HCT116 (cell line): Measurements from ENCODE around the gene LTBR. TPM values are rescaled to one million over a fixed set of nuclear protein-coding genes. Genes with fewer than 3 reads are reported as not detected.

Experiments used
- ATAC-seq: fragments of 200-7000 bp; cut with Tn5 transposase; 2 replicates; pipeline ENCODE4 v1.9.1; 2020; ENCODE audit warnings: mild to moderate bottlenecking, moderate library complexity
- BruUV-seq: library from RNA; stranded (reverse); fragments of 400-500 nt; replicated peaks from 2 replicates; lab custom pipeline; 2021; lab: Mats Ljungman, UMichigan
- CTCF ChIA-PET: fragments of 300-600 bp; sonication (Branson Sonifier 250); formaldehyde crosslinking; loops from one replicate; lab custom pipeline; 2021; ENCODE audit warnings: antibody characterized with exemption; lab: Charles Lee
- POLR2A ChIA-PET: fragments of 300-600, 350-600 bp; sonication (Branson Sonifier 250); formaldehyde crosslinking; loops from one replicate; lab custom pipeline; 2021; ENCODE audit warnings: antibody characterized with exemption; lab: Charles Lee
- RAD21 ChIA-PET, 2 experiments: fragments of 300-600 bp; sonication (Branson Sonifier 250); formaldehyde crosslinking; loops; one replicate each; lab custom pipeline; 2023; ENCODE audit warnings: low total read pairs in 2 of 2; ENCODE audit not compliant: uncharacterized antibody in 2 of 2, unreplicated experiment in 2 of 2, low non-redundant PET in 1 of 2; lab: Charles Lee
- DNase-seq: peaks from one replicate; pipeline ENCODE4 v3.0.0-alpha.2; 2010; ENCODE audit warnings: low read depth, low spot score
- H2AFZ ChIP-seq: fragments of 200-600 bp; shearing (Covaris generic), sonication (generic); 2 replicates; pipeline ENCODE4 v1.6.1; 2017; ENCODE audit warnings: low read depth, mixed run types, mixed read lengths, antibody characterized with exemption, low read length; ENCODE audit not compliant: poor library complexity, severe bottlenecking
- H3K27ac ChIP-seq: 2 replicates; pipeline ENCODE4 v1.5.1; 2012; ENCODE audit warnings: low read depth, low read length
- H3K27me3 ChIP-seq: fragments of 200-600 bp; sonication (generic); 2 replicates; pipeline ENCODE4 v1.6.1; 2016; ENCODE audit warnings: mixed run types, low read length, mixed read lengths; ENCODE audit not compliant: insufficient read depth
- H3K36me3 ChIP-seq, 2 experiments: fragments of 200-500 bp in 1 of 2; fragments of 200-600 bp in 1 of 2; sonication (Bioruptor generic) in 1 of 2; sonication (generic) in 1 of 2; 2 replicates each; pipeline versions ENCODE4 v1.5.1 to v1.6.1; 2014 to 2016; ENCODE audit warnings: low read length in 2 of 2, inconsistent platforms in 1 of 2, mixed read lengths in 1 of 2, mixed run types in 1 of 2; ENCODE audit not compliant: insufficient read depth in 2 of 2, control insufficient read depth in 1 of 2
- H3K4me1 ChIP-seq, 2 experiments: fragments of 200-600 bp in 1 of 2; sonication (generic) in 1 of 2; 2 replicates each; pipeline versions ENCODE4 v1.5.1 to v1.6.1; 2012 to 2017; ENCODE audit warnings: low read length in 2 of 2, inconsistent platforms in 1 of 2, mild to moderate bottlenecking in 1 of 2, mixed read lengths in 1 of 2, mixed run types in 1 of 2, moderate library complexity in 1 of 2; ENCODE audit not compliant: insufficient read depth in 2 of 2, control insufficient read depth in 1 of 2
- H3K4me2 ChIP-seq: fragments of 200-600 bp; sonication (generic); 2 replicates; pipeline ENCODE4 v1.6.1; 2017; ENCODE audit warnings: mixed run types, low read length, mixed read lengths
- H3K4me3 ChIP-seq, 2 experiments: fragments of 200-600 bp in 1 of 2; sonication (generic) in 1 of 2; replicated peaks in 1 of 2; 2 replicates each; pipeline ENCODE4 v1.5.1; 2011 to 2016; ENCODE audit warnings: low read length in 2 of 2, control low read depth in 1 of 2, low read depth in 1 of 2, mild to moderate bottlenecking in 1 of 2, mixed read lengths in 1 of 2, mixed run types in 1 of 2
- H3K79me2 ChIP-seq: fragments of 200-600 bp; sonication (generic); 2 replicates; pipeline ENCODE4 v1.6.1; 2017; ENCODE audit warnings: mild to moderate bottlenecking, mixed run types, low read length, moderate library complexity, mixed read lengths; ENCODE audit not compliant: insufficient read depth
- H3K9ac ChIP-seq: fragments of 200-600 bp; sonication (generic); 2 replicates; pipeline ENCODE4 v1.6.1; 2016; ENCODE audit warnings: low read length, mixed read lengths
- H3K9me2 ChIP-seq: fragments of 200-600 bp; sonication (generic), shearing (Covaris generic); 2 replicates; pipeline ENCODE4 v1.6.1; 2017; ENCODE audit warnings: mixed run types, mild to moderate bottlenecking, moderate library complexity; ENCODE audit not compliant: insufficient read depth
- H3K9me3 ChIP-seq, 2 experiments: fragments of 200-500 bp in 1 of 2; fragments of 200-600 bp in 1 of 2; sonication (Bioruptor generic) in 1 of 2; sonication (generic) in 1 of 2; 2 replicates each; pipeline ENCODE4 v1.6.1; 2014 to 2017; ENCODE audit warnings: low read length in 2 of 2, mixed read lengths in 2 of 2, inconsistent platforms in 1 of 2, low read depth in 1 of 2, mild to moderate bottlenecking in 1 of 2, mixed run types in 1 of 2, moderate library complexity in 1 of 2; ENCODE audit not compliant: control insufficient read depth in 1 of 2, insufficient read depth in 1 of 2
- H4K20me1 ChIP-seq: fragments of 200-600 bp; sonication (generic), shearing (Covaris generic); 2 replicates; pipeline ENCODE4 v1.6.1; 2017; ENCODE audit warnings: mixed run types, mild to moderate bottlenecking, moderate library complexity; ENCODE audit not compliant: insufficient read depth
- CBX3 ChIP-seq: IDR thresholded peaks from 2 replicates; pipeline ENCODE4 v1.6.1; 2012; ENCODE audit warnings: low read depth
- CEBPB ChIP-seq: IDR thresholded peaks from 2 replicates; pipeline ENCODE4 v1.6.1; 2012; ENCODE audit warnings: low read depth
- EZH2 ChIP-seq: fragments of 200-600 bp; sonication (generic); IDR thresholded peaks from 2 replicates; pipeline ENCODE4 v1.6.1; 2017; ENCODE audit warnings: antibody characterized with exemption, mixed run types
- EZH2phosphoT487 ChIP-seq: fragments of 200-600 bp; IDR thresholded peaks from 2 replicates; pipeline ENCODE4 v1.6.1; 2018; ENCODE audit warnings: antibody characterized with exemption, borderline replicate concordance
- JUND ChIP-seq: IDR thresholded peaks from 2 replicates; pipeline ENCODE4 v1.6.1; 2012
- POLR2A ChIP-seq: IDR thresholded peaks from 2 replicates; pipeline ENCODE4 v1.7.0; 2011; ENCODE audit warnings: borderline replicate concordance; ENCODE audit not compliant: insufficient read depth, insufficient read length; ENCODE audit errors: extremely low read depth
- POLR2AphosphoS5 ChIP-seq: IDR thresholded peaks from 2 replicates; pipeline ENCODE4 v1.6.1; 2011; ENCODE audit warnings: mild to moderate bottlenecking, low read depth, low read length, moderate library complexity
- RAD21 ChIP-seq: IDR thresholded peaks from 2 replicates; pipeline ENCODE4 v1.6.1; 2012; ENCODE audit warnings: low read depth, mild to moderate bottlenecking
- SP1 ChIP-seq: IDR thresholded peaks from 2 replicates; pipeline ENCODE4 v1.6.1; 2012; ENCODE audit warnings: low read depth
- SRF ChIP-seq: IDR thresholded peaks from 2 replicates; pipeline ENCODE4 v1.6.1; 2012; ENCODE audit warnings: low read depth
- TCF7L2 ChIP-seq: IDR thresholded peaks from 2 replicates; pipeline ENCODE4 v1.7.0; 2011; ENCODE audit warnings: borderline replicate concordance, inconsistent platforms; ENCODE audit not compliant: insufficient read depth, insufficient read length; ENCODE audit errors: extremely low read depth
- YY1 ChIP-seq: IDR thresholded peaks from 2 replicates; pipeline ENCODE4 v1.6.1; 2011; ENCODE audit warnings: low read length, low read depth, moderate library complexity, mild to moderate bottlenecking; ENCODE audit not compliant: insufficient replicate concordance; ENCODE audit errors: extremely low read depth
- ZFX ChIP-seq: fragments of 450-650 bp; IDR thresholded peaks from 2 replicates; pipeline ENCODE4 v1.6.1; 2017
- ZNF274 ChIP-seq: fragments of 200-500 bp; sonication (Bioruptor generic); IDR thresholded peaks from 2 replicates; pipeline ENCODE4 v1.6.1; 2014; ENCODE audit warnings: mild to moderate bottlenecking, low read depth, low read length, inconsistent platforms
- intact Hi-C: fragments of 100-400 bp; cut with micrococcal nuclease; formaldehyde crosslinking; loops from 2 replicates; pipeline ENCODE4 v1.10.0; 2022
- total RNA-seq: library from RNA; stranded (reverse); gene quantifications from one replicate; pipeline ENCODE4 v1.2.1, GENCODE V29; 2021; ENCODE audit not compliant: unreplicated experiment
- TF ChIP-seq, protein P1 (sequence below): IDR thresholded peaks from 2 replicates; pipeline ENCODE4 v1.6.1; 2012; ENCODE audit warnings: low read depth

LTBR gene
- total RNA-seq, 1 experiment from 2014 or later, result 128 TPM

DNA sequence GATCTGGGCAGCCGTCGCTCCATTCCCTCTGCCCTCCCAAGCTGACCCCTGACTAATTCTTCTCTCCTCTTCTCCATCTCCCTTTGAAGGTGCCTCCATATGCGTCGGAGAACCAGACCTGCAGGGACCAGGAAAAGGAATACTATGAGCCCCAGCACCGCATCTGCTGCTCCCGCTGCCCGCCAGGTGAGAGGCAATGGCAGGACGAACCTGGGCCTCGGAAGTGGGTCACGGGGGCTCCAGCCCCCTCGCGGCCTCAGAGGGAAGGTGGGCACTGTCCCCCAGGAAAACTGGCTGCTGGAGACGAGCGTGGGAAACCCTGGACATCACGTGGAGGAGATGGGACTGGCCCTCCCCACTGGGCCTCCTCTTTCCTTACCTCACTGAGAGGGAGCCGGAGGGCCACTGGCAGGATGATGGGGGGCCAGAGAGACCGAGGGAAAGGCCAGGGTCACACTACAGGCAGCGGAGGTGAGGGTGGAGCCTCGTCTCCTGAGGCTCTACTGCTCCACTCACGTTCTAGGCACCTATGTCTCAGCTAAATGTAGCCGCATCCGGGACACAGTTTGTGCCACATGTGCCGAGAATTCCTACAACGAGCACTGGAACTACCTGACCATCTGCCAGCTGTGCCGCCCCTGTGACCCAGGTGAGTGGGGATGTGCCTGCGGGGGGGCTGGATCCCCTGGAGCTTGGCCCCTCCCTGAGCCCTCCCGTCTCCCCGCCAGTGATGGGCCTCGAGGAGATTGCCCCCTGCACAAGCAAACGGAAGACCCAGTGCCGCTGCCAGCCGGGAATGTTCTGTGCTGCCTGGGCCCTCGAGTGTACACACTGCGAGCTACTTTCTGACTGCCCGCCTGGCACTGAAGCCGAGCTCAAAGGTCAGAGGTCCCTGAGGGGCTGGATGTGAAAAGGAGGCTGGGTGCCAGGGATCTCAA lies 806 bp downstream of the LTBR start:
- Histone ChIP-seq H3K4me2 (peak overlapping the region; percentile 86), H3K4me3 (peak overlapping the region; percentile 77 to 87), H3K9ac (peak overlapping the region; percentile 93), H3K79me2 (peaks cover 56% of the 10 kb centered on the region), H2AFZ (no peak overlapping the region)
- no peak for DNase-seq
- TF ChIP-seq EZH2phosphoT487 (no peak), SRF (no peak), POLR2A (no peak), ZNF274 (no peak), SP1 (no peak), ZFX (no peak), YY1 (no peak), CBX3 (no peak), RAD21 (no peak), JUND (no peak), EZH2 (no peak), POLR2AphosphoS5 (no peak), TCF7L2 (no peak), CEBPB (no peak)
- TF ChIP-seq, protein P1, sequence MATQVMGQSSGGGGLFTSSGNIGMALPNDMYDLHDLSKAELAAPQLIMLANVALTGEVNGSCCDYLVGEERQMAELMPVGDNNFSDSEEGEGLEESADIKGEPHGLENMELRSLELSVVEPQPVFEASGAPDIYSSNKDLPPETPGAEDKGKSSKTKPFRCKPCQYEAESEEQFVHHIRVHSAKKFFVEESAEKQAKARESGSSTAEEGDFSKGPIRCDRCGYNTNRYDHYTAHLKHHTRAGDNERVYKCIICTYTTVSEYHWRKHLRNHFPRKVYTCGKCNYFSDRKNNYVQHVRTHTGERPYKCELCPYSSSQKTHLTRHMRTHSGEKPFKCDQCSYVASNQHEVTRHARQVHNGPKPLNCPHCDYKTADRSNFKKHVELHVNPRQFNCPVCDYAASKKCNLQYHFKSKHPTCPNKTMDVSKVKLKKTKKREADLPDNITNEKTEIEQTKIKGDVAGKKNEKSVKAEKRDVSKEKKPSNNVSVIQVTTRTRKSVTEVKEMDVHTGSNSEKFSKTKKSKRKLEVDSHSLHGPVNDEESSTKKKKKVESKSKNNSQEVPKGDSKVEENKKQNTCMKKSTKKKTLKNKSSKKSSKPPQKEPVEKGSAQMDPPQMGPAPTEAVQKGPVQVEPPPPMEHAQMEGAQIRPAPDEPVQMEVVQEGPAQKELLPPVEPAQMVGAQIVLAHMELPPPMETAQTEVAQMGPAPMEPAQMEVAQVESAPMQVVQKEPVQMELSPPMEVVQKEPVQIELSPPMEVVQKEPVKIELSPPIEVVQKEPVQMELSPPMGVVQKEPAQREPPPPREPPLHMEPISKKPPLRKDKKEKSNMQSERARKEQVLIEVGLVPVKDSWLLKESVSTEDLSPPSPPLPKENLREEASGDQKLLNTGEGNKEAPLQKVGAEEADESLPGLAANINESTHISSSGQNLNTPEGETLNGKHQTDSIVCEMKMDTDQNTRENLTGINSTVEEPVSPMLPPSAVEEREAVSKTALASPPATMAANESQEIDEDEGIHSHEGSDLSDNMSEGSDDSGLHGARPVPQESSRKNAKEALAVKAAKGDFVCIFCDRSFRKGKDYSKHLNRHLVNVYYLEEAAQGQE, result no peak
- TF ChIP-seq, all 23 proteins: peak for 0
- H3K27ac ChIP-seq, result peak overlapping the region; percentile 99
- H3K27me3 ChIP-seq, result no peaks in the 10 kb centered on the region
- no peaks in the 10 kb centered on the region for H4K20me1 ChIP-seq
- intact Hi-C loops, result loop anchor here (1.0 kb wide), 1 partner anchor 48 kb away; no protein-coding TSS in a partner anchor
- CTCF ChIA-PET, result no interaction called here
- H3K36me3 ChIP-seq, result peaks cover 15 to 31% of the 10 kb centered on the region in 2 experiments; a peak in 3 of 4 replicates
- RAD21 ChIA-PET, result interaction anchor here (0.5 to 1.0 kb wide), 2 partner anchors 39 to 101 kb away, joined by 3 to 5 read pairs; no protein-coding TSS in a partner anchor
- H3K9me2 ChIP-seq, result no peaks in the 10 kb centered on the region
- ATAC-seq, result peak; percentile 37
- POLR2A ChIA-PET, result interaction anchor here (0.9 to 1.0 kb wide), 4 partner anchors 8 to 86 kb away, joined by 3 to 6 read pairs (median 4); partner anchors contain the start of gene VAMP1
- peaks cover 19 to 40% of the 10 kb centered on the region in 2 experiments for H3K4me1 ChIP-seq
- BruUV-seq, result TSS peak; percentile 28
- H3K9me3 ChIP-seq, result no peaks in the 10 kb centered on the region
